DOHH2 (cell line): Measurements from ENCODE around the gene CACNA1F.

ENCODE experiments used
- H3F3A ChIP-seq: fragments of 200-600 bp; sonication (generic), shearing (Covaris generic); 2 replicates; pipeline ENCODE4 v1.6.0; 2016; ENCODE audit warnings: antibody characterized with exemption, mild to moderate bottlenecking; ENCODE audit not compliant: control insufficient read depth, insufficient read depth
- H3K27ac ChIP-seq: fragments of 200-600 bp; sonication (generic); 2 replicates; pipeline ENCODE4 v1.5.1; 2014; ENCODE audit warnings: low read depth, mild to moderate bottlenecking, low read length, moderate library complexity
- H3K27me3 ChIP-seq: fragments of 200-600 bp; sonication (generic); 2 replicates; pipeline ENCODE4 v1.6.1; 2014; ENCODE audit warnings: mild to moderate bottlenecking, low read length, mixed read lengths; ENCODE audit not compliant: control insufficient read depth
- H3K36me3 ChIP-seq: fragments of 200-600 bp; sonication (generic); 2 replicates; pipeline ENCODE4 v1.6.1; 2014; ENCODE audit warnings: mild to moderate bottlenecking, low read length, moderate library complexity, mixed read lengths; ENCODE audit not compliant: control insufficient read depth
- H3K4me1 ChIP-seq: fragments of 200-600 bp; sonication (generic); 2 replicates; pipeline ENCODE4 v1.6.1; 2014; ENCODE audit warnings: mild to moderate bottlenecking, low read length, mixed read lengths; ENCODE audit not compliant: control insufficient read depth
- H3K4me2 ChIP-seq: fragments of 200-600 bp; sonication (generic); 2 replicates; pipeline ENCODE4 v1.6.0; 2014; ENCODE audit warnings: mild to moderate bottlenecking, low read length, moderate library complexity
- H3K4me3 ChIP-seq: fragments of 200-600 bp; sonication (generic); 2 replicates; pipeline ENCODE4 v1.5.1; 2014; ENCODE audit warnings: mild to moderate bottlenecking, low read length, mixed read lengths
- H3K79me2 ChIP-seq: fragments of 200-600 bp; sonication (generic); 2 replicates; pipeline ENCODE4 v1.6.1; 2014; ENCODE audit warnings: mild to moderate bottlenecking, low read length, mixed read lengths; ENCODE audit not compliant: control insufficient read depth
- H3K9me2 ChIP-seq: fragments of 200-600 bp; sonication (generic); replicated peaks from 2 replicates; pipeline ENCODE4 v1.6.1; 2014; ENCODE audit warnings: mild to moderate bottlenecking, low read length, mixed read lengths; ENCODE audit not compliant: control insufficient read depth
- H3K9me3 ChIP-seq: fragments of 200-600 bp; sonication (generic); 2 replicates; pipeline ENCODE4 v1.6.1; 2014; ENCODE audit warnings: antibody characterized with exemption, low read length, mixed read lengths; ENCODE audit not compliant: control insufficient read depth, insufficient read depth
- H4K20me1 ChIP-seq: fragments of 200-600 bp; sonication (generic); 2 replicates; pipeline ENCODE4 v1.6.0; 2014; ENCODE audit warnings: low read depth, mild to moderate bottlenecking, antibody characterized with exemption, low read length, moderate library complexity; ENCODE audit not compliant: control insufficient read depth, insufficient read depth
- EZH2phosphoT487 ChIP-seq: fragments of 200-600 bp; sonication (generic); IDR thresholded peaks from 2 replicates; pipeline ENCODE4 v1.6.1; 2017; ENCODE audit warnings: borderline replicate concordance, mild to moderate bottlenecking, antibody characterized with exemption, low read length, moderate library complexity, mixed read lengths
- TF ChIP-seq, protein P1 (sequence below): fragments of 200-600 bp; sonication (generic); IDR thresholded peaks from one replicate; pipeline ENCODE4 v1.5.1; 2014; ENCODE audit warnings: antibody characterized with exemption, mild to moderate bottlenecking, low read depth, low read length; ENCODE audit not compliant: poor library complexity, severe bottlenecking

The CACNA1F gene

DNA sequence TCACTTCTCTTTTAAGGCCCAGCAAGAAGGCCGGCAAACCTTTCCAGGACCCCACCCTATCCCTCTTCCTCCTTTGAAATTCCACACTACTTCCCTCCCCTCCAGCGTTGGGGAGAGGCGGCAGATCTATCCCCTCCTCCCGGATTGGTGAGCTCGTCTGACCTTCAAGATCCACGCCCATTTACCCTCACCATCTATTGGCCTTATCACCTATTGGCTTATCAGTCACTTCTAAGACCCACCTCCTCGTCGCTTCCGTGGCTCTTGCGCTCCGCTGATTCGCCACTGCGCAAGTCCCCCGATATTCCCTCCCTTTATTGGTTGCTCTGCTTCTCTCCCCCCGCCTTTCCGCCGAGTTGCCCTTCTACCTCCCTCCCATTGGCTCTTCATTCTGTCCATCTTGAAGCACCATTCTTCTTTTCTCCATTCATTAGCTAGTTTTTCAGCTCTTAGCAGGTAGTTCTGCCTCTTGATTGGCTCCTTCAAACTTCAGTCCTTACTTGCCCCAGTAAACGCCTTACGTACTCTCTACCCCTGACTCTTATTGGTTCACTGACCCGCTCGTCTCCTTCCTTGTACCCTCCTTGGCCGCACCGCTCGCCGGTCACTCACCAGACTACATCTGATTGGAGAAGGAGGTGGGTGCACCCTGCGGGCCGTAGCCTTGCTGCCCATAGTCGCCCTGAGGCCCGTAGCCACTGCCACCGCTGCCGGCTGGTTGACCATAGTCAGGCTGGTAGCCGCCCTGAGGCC is 42.1 kb downstream of the CACNA1F start:
- H3K27ac ChIP-seq, result peak overlapping the region; percentile 80
- no peaks in the 10 kb centered on the region for H3K9me2 ChIP-seq
- no peaks in the 10 kb centered on the region for H3K27me3 ChIP-seq
- peak overlapping the region; percentile 82 for H3K4me3 ChIP-seq
- TF ChIP-seq, protein P1, sequence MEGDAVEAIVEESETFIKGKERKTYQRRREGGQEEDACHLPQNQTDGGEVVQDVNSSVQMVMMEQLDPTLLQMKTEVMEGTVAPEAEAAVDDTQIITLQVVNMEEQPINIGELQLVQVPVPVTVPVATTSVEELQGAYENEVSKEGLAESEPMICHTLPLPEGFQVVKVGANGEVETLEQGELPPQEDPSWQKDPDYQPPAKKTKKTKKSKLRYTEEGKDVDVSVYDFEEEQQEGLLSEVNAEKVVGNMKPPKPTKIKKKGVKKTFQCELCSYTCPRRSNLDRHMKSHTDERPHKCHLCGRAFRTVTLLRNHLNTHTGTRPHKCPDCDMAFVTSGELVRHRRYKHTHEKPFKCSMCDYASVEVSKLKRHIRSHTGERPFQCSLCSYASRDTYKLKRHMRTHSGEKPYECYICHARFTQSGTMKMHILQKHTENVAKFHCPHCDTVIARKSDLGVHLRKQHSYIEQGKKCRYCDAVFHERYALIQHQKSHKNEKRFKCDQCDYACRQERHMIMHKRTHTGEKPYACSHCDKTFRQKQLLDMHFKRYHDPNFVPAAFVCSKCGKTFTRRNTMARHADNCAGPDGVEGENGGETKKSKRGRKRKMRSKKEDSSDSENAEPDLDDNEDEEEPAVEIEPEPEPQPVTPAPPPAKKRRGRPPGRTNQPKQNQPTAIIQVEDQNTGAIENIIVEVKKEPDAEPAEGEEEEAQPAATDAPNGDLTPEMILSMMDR, result no peak
- no peak for TF ChIP-seq EZH2phosphoT487
- peaks cover 7% of the 10 kb centered on the region for H3F3A ChIP-seq
- H4K20me1 ChIP-seq, result no peaks in the 10 kb centered on the region
- H3K4me2 ChIP-seq, result peak overlapping the region; percentile 69
- no peaks in the 10 kb centered on the region for H3K9me3 ChIP-seq
- peaks cover 5% of the 10 kb centered on the region for H3K79me2 ChIP-seq
- H3K36me3 ChIP-seq, result no peaks in the 10 kb centered on the region
- H3K4me1 ChIP-seq, result peaks cover 38% of the 10 kb centered on the region

DNA sequence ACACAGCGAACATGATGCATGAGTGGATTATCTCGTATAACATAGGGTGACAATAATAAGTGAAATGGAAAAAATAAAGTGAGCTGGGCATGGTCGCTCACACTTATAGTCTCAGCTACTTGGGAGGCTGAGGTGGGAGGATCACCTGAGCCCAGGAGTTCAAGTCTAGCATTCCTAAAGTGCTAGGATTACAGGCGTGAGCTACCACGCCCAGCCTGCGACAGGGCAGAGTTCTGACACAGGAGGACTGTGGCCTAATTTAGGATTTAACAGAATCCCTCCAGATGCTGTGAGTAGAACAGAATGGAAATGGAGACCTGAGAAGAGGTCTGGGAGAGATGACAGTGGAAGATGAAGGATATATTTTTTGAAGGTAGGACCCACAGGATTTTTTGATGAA is 43.5 kb downstream of the CACNA1F start:
- Histone ChIP-seq H3K27ac (peak overlapping the region; percentile 80), H3K9me2 (no peaks in the 10 kb centered on the region), H3K79me2 (peaks cover 19% of the 10 kb centered on the region), H3K9me3 (no peaks in the 10 kb centered on the region), H3K36me3 (no peaks in the 10 kb centered on the region), H3K4me1 (peaks cover 43% of the 10 kb centered on the region), H3K4me2 (peak overlapping the region; percentile 69), H3K27me3 (no peaks in the 10 kb centered on the region), H3F3A (peaks cover 7% of the 10 kb centered on the region), H3K4me3 (peak overlapping the region; percentile 75), H4K20me1 (no peaks in the 10 kb centered on the region)
- TF ChIP-seq EZH2phosphoT487, result no peak
- TF ChIP-seq, protein P1, result no peak

DNA sequence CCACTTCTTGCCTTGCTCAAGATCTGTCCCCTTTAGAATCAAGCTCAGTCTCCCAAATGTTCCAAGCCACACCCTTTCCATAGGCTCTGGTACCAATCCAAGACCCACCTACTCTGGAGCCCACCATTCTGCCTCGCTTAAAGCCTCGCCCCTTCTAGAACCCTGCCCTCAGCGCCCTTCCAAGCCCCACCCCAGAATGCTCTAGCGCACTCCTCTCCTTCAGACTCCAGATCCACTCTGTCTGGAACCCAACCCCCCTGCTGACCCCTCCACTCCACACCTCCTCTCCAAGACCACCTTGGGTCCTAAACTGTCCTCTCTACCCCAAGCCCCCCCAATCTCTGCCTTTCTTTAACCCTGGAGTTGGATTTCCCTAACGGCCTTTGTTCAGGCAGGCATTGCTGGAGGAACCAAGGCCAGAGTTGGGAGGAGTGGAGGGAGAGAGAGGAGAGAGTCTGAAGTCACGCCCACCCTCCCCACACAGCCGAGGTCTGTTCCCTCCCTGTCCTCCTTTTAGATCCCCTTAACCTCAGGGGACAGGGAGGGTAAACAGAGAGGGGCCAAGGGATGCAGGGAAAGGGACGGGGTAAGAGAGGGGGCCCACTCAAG is 44.6 kb downstream of the CACNA1F start:
- Histone ChIP-seq H3K79me2 (peaks cover 29% of the 10 kb centered on the region), H3K9me3 (no peaks in the 10 kb centered on the region), H3K27me3 (no peaks in the 10 kb centered on the region), H3K4me2 (peak overlapping the region; percentile 47), H3K4me1 (peaks cover 48% of the 10 kb centered on the region), H3K27ac (no peak overlapping the region), H3K36me3 (peaks cover 7% of the 10 kb centered on the region), H3K4me3 (peak overlapping the region; percentile 10; the same call in 1 of the 2 replicates), H3F3A (peaks cover 7% of the 10 kb centered on the region), H4K20me1 (no peaks in the 10 kb centered on the region), H3K9me2 (no peaks in the 10 kb centered on the region)
- TF ChIP-seq, protein P1, result no peak
- no peak for TF ChIP-seq EZH2phosphoT487
